ENCODE results near the gene CEBPZOS. TPM values are rescaled to one million over a fixed set of nuclear protein-coding genes. Genes with fewer than 3 reads are reported as not detected.

The CEBPZOS gene
- total and polyA plus RNA-seq, 2 of the 8 experiments (the other 6 are each of a cell fraction or from before 2014, with no cell fraction given), result 27.3 to 43.5 TPM

- Histone ChIP-seq H4K91ac (replicated peaks; ENCODE audit: insufficient read length, low read length) (no peak overlapping the region), H3K4me1 (replicated peaks in 1 of 4; ENCODE audit: control insufficient read depth in 3 of 4, insufficient read depth in 4 of 4, low read length in 3 of 4) (no peaks in the 10 kb centered on the region), H3K9ac (replicated peaks in 1 of 4; ENCODE audit: extremely low read depth in 1 of 4, low read depth in 3 of 4, low read length in 3 of 4) (no peak overlapping the region), H3K9me3 (ENCODE audit: insufficient read depth in 2 of 2, low read depth in 1 of 2, low read length in 1 of 2) (peaks cover 7 to 8% of the 10 kb centered on the region in 2 experiments; a peak in 3 of 4 replicates), H2BK15ac (ENCODE audit: low read length) (no peak overlapping the region), H3K56ac (replicated peaks; ENCODE audit: insufficient read length, low read depth, low read length) (no peak overlapping the region), H4K20me1 (replicated peaks in 1 of 2; ENCODE audit: control insufficient read depth in 1 of 2, insufficient read depth in 2 of 2, low read length in 2 of 2) (no peaks in the 10 kb centered on the region), H3K23me2 (ENCODE audit: low read depth, low read length) (no peaks in the 10 kb centered on the region), H2BK12ac (ENCODE audit: low read depth, low read length) (no peak overlapping the region), H3K27ac (ENCODE audit: low read depth, low read length) (no peak overlapping the region), H3K36me3 (ENCODE audit: control insufficient read depth in 2 of 4, insufficient read depth in 4 of 4, low read length in 3 of 4) (no peaks in the 10 kb centered on the region), H4K5ac (ENCODE audit: insufficient read length, low read depth, low read length) (no peak overlapping the region), H3K27me3 (replicated peaks in 1 of 4; ENCODE audit: control insufficient read depth in 3 of 4, extremely low read depth in 1 of 4, insufficient read depth in 3 of 4, low read length in 3 of 4) (no peaks in the 10 kb centered on the region), H2BK5ac (ENCODE audit: low read depth, low read length) (no peak overlapping the region), H2BK20ac (ENCODE audit: low read length) (no peak overlapping the region), H3K23ac (ENCODE audit: insufficient read length) (no peak overlapping the region), H4K8ac (ENCODE audit: extremely low read depth, insufficient read depth, low read length) (no peak overlapping the region), H3K4me2 (ENCODE audit: insufficient read depth in 1 of 2, low read depth in 2 of 2, low read length in 2 of 2) (no peak overlapping the region), H2AFZ (ENCODE audit: low read length) (0 out of 2 replicates have a peak overlapping the region, but pooled peaks have one; percentile 45), H3K79me1 (ENCODE audit: low read depth, low read length) (no peaks in the 10 kb centered on the region), H3K4me3 (ENCODE audit: extremely low read depth in 1 of 4, insufficient read depth in 2 of 4, low read depth in 3 of 4, low read length in 4 of 4) (no peak overlapping the region), H2BK120ac (replicated peaks; ENCODE audit: low read depth, low read length) (no peak overlapping the region), H3K79me2 (ENCODE audit: control insufficient read depth in 1 of 2, insufficient read depth in 2 of 2, low read length in 2 of 2) (no peaks in the 10 kb centered on the region), H2AK5ac (ENCODE audit: low read depth, low read length) (no peak overlapping the region), H3K4ac (replicated peaks; ENCODE audit: insufficient read length, low read depth, low read length) (no peak overlapping the region), H3K14ac (ENCODE audit: insufficient read length) (no peak overlapping the region), H3K18ac (ENCODE audit: extremely low read depth, low read length) (no peak overlapping the region)
- FAIRE-seq (peak; percentile 90), DNase-seq (ENCODE audit: low read depth in 1 of 2, low spot score in 2 of 2) (peak in 1 of 2 experiments; percentile 64)
- ChIA-PET POLR2A (ENCODE audit: partially characterized antibody) (interaction anchor here (1.1 to 1.9 kb wide), 5 partner anchors 12 to 55 kb away, joined by 3 to 6 read pairs (median 4); no protein-coding TSS in a partner anchor), CTCF (ENCODE audit: partially characterized antibody) (interaction anchor here (0.6 to 5.6 kb wide), 42 partner anchors 9 to 707 kb away, joined by 3 to 67 read pairs (median 4); partner anchors contain the start of genes EIF2AK2 and SULT6B1)
- WGBS, 2 experiments (ENCODE audit: extremely low coverage in 1 of 2, insufficient coverage in 1 of 2, insufficient read length in 1 of 2, insufficient replicate concordance in 2 of 2, low coverage in 1 of 2, low lambda C conversion rate in 2 of 2, missing lambda C conversion rate in 1 of 2), result 58% methylated on average over 17 of the region's 17 CpGs; no CpG with 5 or more reads in 1 of the 2 experiments
- peak; percentile 89 for TF ChIP-seq CEBPB (IDR thresholded peaks at IDR 0.05; ENCODE audit: low read depth, low read length)
- TF ChIP-seq GABPA (IDR thresholded peaks at IDR 0.05; ENCODE audit: borderline replicate concordance, insufficient read depth, low read length), result no peak
- TF ChIP-seq TAF7 (optimal IDR thresholded peaks at IDR 0.05; ENCODE audit: borderline replicate concordance, low read depth, low read length), result no peak
Measured at GRCh38 chr2:37168217-37168981, 27.9 kb upstream of the CEBPZOS start.

All from H1 (cell line).